Prostate gland (tissue), 2 donors: ENCODE results near the gene MYO18B.

Experiments
- POLR2A ChIP-seq: fragments of 450-650 bp; IDR thresholded peaks from one replicate; pipeline ENCODE4 v1.6.1; 2016; ENCODE audit warnings: antibody characterized with exemption, mild to moderate bottlenecking
- POLR2AphosphoS5 ChIP-seq: sonication (generic); formaldehyde crosslinking; IDR thresholded peaks from one replicate; pipeline ENCODE4 v1.6.1; 2017; ENCODE audit warnings: antibody characterized with exemption
- TF ChIP-seq, protein P1 (sequence below), 4 experiments: fragments of 200-600 bp in 2 of 4; fragments of 450-650 bp in 2 of 4; sonication (generic) in 2 of 4; IDR thresholded peaks; 1 replicate in 3 of 4; 2 replicates in 1 of 4; pipeline ENCODE4 v1.5.1; 2016 to 2019; ENCODE audit warnings: antibody characterized with exemption in 4 of 4, mild to moderate bottlenecking in 2 of 4, moderate library complexity in 2 of 4

DNA sequence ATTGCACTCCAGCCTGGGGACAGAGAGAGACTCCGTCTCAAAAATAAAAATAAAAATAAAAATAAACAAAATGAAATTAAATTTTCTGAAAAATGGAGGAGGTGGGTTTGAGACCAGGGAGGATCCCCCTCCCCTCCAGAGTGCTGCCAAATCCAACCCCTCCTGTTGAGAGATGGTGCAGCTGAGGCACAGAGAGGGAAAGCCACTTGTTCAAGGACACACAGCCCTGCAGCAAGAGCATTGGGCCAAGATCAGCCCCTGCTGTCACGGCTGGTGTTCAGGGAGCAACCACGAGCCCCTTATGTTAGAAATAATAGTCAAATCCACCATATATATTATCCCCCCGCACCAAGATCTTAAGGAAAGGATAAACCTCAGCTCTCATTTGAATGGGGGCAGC lies 2.7 kb downstream of the MYO18B start:
- TF ChIP-seq, protein P1, sequence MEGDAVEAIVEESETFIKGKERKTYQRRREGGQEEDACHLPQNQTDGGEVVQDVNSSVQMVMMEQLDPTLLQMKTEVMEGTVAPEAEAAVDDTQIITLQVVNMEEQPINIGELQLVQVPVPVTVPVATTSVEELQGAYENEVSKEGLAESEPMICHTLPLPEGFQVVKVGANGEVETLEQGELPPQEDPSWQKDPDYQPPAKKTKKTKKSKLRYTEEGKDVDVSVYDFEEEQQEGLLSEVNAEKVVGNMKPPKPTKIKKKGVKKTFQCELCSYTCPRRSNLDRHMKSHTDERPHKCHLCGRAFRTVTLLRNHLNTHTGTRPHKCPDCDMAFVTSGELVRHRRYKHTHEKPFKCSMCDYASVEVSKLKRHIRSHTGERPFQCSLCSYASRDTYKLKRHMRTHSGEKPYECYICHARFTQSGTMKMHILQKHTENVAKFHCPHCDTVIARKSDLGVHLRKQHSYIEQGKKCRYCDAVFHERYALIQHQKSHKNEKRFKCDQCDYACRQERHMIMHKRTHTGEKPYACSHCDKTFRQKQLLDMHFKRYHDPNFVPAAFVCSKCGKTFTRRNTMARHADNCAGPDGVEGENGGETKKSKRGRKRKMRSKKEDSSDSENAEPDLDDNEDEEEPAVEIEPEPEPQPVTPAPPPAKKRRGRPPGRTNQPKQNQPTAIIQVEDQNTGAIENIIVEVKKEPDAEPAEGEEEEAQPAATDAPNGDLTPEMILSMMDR (IDR thresholded peaks at IDR 0.05), result no peak
- TF ChIP-seq POLR2A, result no peak
- TF ChIP-seq POLR2AphosphoS5, result no peak
